Mucosa of rectum (tissue), 2 donors: ENCODE measurements around the gene NQO2.
"Not testable (repeated sequence)": the region's sequence is repeated elsewhere in the genome, so short reads cannot be mapped to it uniquely, and the experiment has no call there.

Source experiments
- H3K27ac ChIP-seq, 2 donors: one replicate each; pipeline ENCODE4 v1.7.0; 2013; ENCODE audit warnings: inconsistent platforms in 2 of 2, low read depth in 2 of 2, low read length in 2 of 2
- H3K27me3 ChIP-seq, 2 donors: one replicate each; pipeline ENCODE4 v1.7.0; 2013; ENCODE audit warnings: low read length in 2 of 2; ENCODE audit not compliant: control insufficient read depth in 2 of 2, insufficient read depth in 2 of 2
- H3K36me3 ChIP-seq, 2 donors: one replicate each; pipeline ENCODE4 v1.7.0; 2013; ENCODE audit warnings: low read length in 2 of 2; ENCODE audit not compliant: control insufficient read depth in 2 of 2, insufficient read depth in 2 of 2
- H3K4me1 ChIP-seq, 2 donors: one replicate each; pipeline ENCODE4 v1.7.0; 2013; ENCODE audit warnings: low read length in 2 of 2, mild to moderate bottlenecking in 1 of 2; ENCODE audit not compliant: control insufficient read depth in 2 of 2, insufficient read depth in 2 of 2
- H3K4me3 ChIP-seq, 2 donors: one replicate each; pipeline ENCODE4 v1.7.0; 2013; ENCODE audit warnings: low read length in 2 of 2
- H3K9ac ChIP-seq, 2 donors: one replicate each; pipeline ENCODE4 v1.7.0; 2013; ENCODE audit warnings: low read length in 2 of 2, low read depth in 1 of 2, mild to moderate bottlenecking in 1 of 2
- H3K9me3 ChIP-seq, 2 donors: one replicate each; pipeline ENCODE4 v1.7.0; 2013; ENCODE audit warnings: low read length in 2 of 2; ENCODE audit not compliant: control insufficient read depth in 2 of 2
- donor health status: healthy.
- donor health status: Normal muscosa, but diverticular disease.

Gene NQO2

GRCh38 chr6:3001146-3001772, 1.6 kb downstream of the NQO2 start:
- H3K4me1 ChIP-seq, result peaks cover 11 to 12% of the 10 kb centered on the region in 2 donors
- H3K9ac ChIP-seq, result no peak overlapping the region
- H3K27ac ChIP-seq, result no peak overlapping the region
- H3K36me3 ChIP-seq, result peaks cover 4 to 8% of the 10 kb centered on the region in 2 donors
- H3K4me3 ChIP-seq, result no peak overlapping the region
- H3K27me3 ChIP-seq, result no peaks in the 10 kb centered on the region
- no peaks in the 10 kb centered on the region for H3K9me3 ChIP-seq

DNA sequence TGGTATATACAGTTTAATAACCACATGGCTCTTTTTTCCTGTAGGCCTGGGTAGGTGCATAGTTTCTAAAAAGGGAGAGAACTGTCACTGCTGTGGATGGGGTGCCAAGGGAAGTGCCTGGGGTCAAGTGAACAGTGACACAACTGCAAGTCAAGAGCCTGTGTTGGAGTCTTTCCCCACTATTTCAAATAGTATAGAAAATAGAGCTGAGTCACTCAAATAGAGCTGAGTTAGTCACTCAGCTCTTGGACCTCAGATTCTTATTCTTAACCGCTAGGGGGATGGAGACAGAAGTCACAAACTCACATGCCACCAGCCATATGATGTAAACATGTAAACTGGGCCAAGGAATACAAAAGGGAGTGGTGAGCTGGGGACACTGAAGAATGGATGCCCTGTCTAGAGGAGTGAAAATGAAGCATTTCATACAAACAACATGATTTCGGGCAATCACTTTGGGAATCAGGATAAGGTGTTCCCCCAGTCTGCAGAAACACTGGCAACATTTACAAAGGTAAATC, 2.1 kb downstream of the NQO2 start:
- H3K4me3 ChIP-seq, result no peak overlapping the region

GRCh38 chr6:3003226-3003625, 3.5 kb downstream of the NQO2 start:
- H3K9ac ChIP-seq, H3K9me3 ChIP-seq, H3K27me3 ChIP-seq, H3K27ac ChIP-seq, H3K4me3 ChIP-seq, H3K36me3 ChIP-seq: not testable (repeated sequence)
- peaks cover 11 to 12% of the 10 kb centered on the region in 2 donors for H3K4me1 ChIP-seq

More for the DNA sequence above, 2.1 kb downstream of the NQO2 start:
- no peak overlapping the region for H3K27ac ChIP-seq
- H3K36me3 ChIP-seq, result peaks cover 4 to 8% of the 10 kb centered on the region in 2 donors
- H3K27me3 ChIP-seq, result no peaks in the 10 kb centered on the region
- H3K4me1 ChIP-seq, result peaks cover 11 to 12% of the 10 kb centered on the region in 2 donors
- H3K9ac ChIP-seq, result no peak overlapping the region
- no peaks in the 10 kb centered on the region for H3K9me3 ChIP-seq

GRCh38 chr6:3005077-3005476, 5.4 kb downstream of the NQO2 start:
- H3K27me3 ChIP-seq, result no peaks in the 10 kb centered on the region
- H3K36me3 ChIP-seq, result peaks cover 6 to 12% of the 10 kb centered on the region in 2 donors
- no peak overlapping the region for H3K4me3 ChIP-seq
- no peak overlapping the region for H3K27ac ChIP-seq
- no peak overlapping the region for H3K9ac ChIP-seq
- H3K9me3 ChIP-seq, result no peaks in the 10 kb centered on the region
- H3K4me1 ChIP-seq, result peaks cover 0 to 3% of the 10 kb centered on the region in 2 donors

- H3K4me3 ChIP-seq, result no peak overlapping the region
- no peaks in the 10 kb centered on the region for H3K4me1 ChIP-seq
- no peaks in the 10 kb centered on the region for H3K9me3 ChIP-seq
- no peak overlapping the region for H3K9ac ChIP-seq
- H3K27me3 ChIP-seq, result no peaks in the 10 kb centered on the region
- no peak overlapping the region for H3K27ac ChIP-seq
- H3K36me3 ChIP-seq, result peaks cover 6 to 18% of the 10 kb centered on the region in 2 donors
Measured at GRCh38 chr6:3005874-3006273, 6.2 kb downstream of the NQO2 start.

DNA sequence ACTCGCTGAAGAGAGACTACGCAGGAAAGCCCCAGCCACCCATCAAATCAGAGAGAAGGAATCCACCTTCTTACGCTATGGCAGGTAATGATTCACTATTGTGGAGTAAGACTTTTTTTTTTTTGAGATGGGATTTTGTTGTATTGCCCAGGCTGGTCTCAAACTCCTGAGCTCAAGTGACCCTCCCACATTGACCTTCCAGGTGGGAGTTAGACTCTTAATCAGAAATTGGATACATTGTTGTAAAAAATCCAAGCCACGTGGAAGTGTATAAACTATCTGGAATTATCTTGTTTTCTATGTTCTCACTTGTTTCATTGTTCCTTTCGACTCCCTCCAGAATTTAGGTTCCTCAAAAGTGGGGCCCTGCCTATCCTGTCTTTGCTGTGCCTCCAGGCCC, 6.8 kb downstream of the NQO2 start:
- no peak overlapping the region for H3K27ac ChIP-seq
- H3K27me3 ChIP-seq, result no peaks in the 10 kb centered on the region
- H3K9ac ChIP-seq, result no peak overlapping the region
- H3K9me3 ChIP-seq, result no peaks in the 10 kb centered on the region
- no peak overlapping the region for H3K4me3 ChIP-seq
- peaks cover 6 to 18% of the 10 kb centered on the region in 2 donors for H3K36me3 ChIP-seq
- H3K4me1 ChIP-seq, result no peaks in the 10 kb centered on the region

GRCh38 chr6:3007571-3007970, 7.9 kb downstream of the NQO2 start:
- Histone ChIP-seq H3K4me3 (no peak overlapping the region), H3K9ac (no peak overlapping the region), H3K36me3 (peaks cover 6 to 21% of the 10 kb centered on the region in 2 donors), H3K27me3 (no peaks in the 10 kb centered on the region), H3K9me3 (no peaks in the 10 kb centered on the region), H3K4me1 (no peaks in the 10 kb centered on the region), H3K27ac (no peak overlapping the region)

DNA sequence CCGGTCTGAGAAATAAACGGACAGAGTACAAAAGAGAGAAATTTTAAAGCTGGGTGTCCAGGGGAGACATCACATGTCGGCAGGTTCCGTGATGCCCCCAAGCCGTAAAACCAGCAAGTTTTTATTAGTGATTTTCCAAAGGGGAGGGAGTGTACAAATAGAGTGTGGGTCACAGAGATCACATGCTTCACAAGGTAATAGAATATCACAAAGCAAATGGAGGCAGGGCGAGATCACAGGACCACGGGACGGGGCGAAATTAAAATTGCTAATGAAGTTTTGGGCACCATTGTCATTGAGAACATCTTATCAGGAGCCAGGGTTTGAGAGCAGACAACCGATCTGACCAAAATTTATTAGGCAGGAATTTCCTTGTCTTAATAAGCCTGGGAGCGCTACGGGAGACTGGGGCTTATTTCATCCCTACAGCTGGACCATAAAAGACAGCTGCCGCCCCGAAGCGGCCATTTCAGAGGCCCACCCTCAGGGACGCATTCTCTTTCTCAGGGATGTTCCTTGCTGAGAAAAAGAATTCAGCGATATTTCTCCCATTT, 9.1 kb downstream of the NQO2 start:
- H3K36me3 ChIP-seq, result peaks cover 6 to 23% of the 10 kb centered on the region in 2 donors

DNA sequence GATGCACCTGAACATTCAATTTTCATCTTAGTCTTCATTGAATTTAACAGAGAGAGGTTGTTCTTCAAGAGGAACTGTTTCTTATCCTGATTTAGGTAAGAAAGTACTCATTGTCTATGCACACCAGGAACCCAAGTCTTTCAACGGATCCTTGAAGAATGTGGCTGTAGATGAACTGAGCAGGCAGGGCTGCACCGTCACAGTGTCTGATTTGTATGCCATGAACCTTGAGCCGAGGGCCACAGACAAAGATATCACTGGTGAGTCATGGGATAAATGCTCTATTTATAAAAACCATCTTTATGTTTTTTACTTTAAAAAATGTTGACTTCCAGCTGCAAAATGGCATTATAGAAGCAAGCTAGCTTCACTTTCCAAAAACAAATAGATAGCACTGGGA, 10.2 kb downstream of the NQO2 start:
- Histone ChIP-seq H3K27me3 (no peaks in the 10 kb centered on the region), H3K4me3 (no peak overlapping the region), H3K9me3 (no peaks in the 10 kb centered on the region), H3K27ac (no peak overlapping the region), H3K4me1 (no peaks in the 10 kb centered on the region), H3K9ac (no peak overlapping the region), H3K36me3 (peaks cover 4 to 20% of the 10 kb centered on the region in 2 donors)

More for the DNA sequence above, 9.1 kb downstream of the NQO2 start:
- not testable (repeated sequence) for H3K9me3 ChIP-seq, H3K9ac ChIP-seq, H3K27ac ChIP-seq, H3K4me3 ChIP-seq, H3K4me1 ChIP-seq, H3K27me3 ChIP-seq

DNA sequence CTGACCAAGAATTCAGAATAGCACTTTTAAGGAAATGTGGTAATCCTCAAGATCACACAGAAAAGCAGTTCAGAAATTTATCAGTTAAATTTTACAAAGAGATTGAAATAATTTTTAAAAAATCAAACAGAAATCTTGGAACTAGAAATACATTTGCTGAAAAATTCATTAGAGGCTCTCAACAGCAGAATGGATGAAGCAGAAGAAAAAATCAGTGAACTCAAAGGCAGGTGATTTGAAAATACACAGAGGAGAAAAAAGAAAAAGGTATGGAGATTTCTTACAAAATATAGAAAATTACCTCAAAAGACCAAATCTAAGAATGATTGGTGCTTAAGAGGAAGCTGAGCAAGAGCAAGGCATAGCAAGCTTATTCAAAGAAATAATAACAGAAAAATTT, 11.5 kb downstream of the NQO2 start:
- H3K27me3 ChIP-seq, result no peaks in the 10 kb centered on the region
- H3K4me1 ChIP-seq, result no peaks in the 10 kb centered on the region
- peaks cover 6 to 23% of the 10 kb centered on the region in 2 donors for H3K36me3 ChIP-seq
- no peak overlapping the region for H3K9ac ChIP-seq
- no peaks in the 10 kb centered on the region for H3K9me3 ChIP-seq
- no peak overlapping the region for H3K4me3 ChIP-seq
- no peak overlapping the region for H3K27ac ChIP-seq
